Measurements from ENCODE around the gene NEUROD2. TPM values are rescaled to one million over a fixed set of nuclear protein-coding genes. Genes with fewer than 3 reads are reported as not detected.

Gene NEUROD2
- total and polyA plus RNA-seq, 2 of the 13 experiments (the other 11 are each of a cell fraction or from before 2014, with no cell fraction given), result not detected

DNA sequence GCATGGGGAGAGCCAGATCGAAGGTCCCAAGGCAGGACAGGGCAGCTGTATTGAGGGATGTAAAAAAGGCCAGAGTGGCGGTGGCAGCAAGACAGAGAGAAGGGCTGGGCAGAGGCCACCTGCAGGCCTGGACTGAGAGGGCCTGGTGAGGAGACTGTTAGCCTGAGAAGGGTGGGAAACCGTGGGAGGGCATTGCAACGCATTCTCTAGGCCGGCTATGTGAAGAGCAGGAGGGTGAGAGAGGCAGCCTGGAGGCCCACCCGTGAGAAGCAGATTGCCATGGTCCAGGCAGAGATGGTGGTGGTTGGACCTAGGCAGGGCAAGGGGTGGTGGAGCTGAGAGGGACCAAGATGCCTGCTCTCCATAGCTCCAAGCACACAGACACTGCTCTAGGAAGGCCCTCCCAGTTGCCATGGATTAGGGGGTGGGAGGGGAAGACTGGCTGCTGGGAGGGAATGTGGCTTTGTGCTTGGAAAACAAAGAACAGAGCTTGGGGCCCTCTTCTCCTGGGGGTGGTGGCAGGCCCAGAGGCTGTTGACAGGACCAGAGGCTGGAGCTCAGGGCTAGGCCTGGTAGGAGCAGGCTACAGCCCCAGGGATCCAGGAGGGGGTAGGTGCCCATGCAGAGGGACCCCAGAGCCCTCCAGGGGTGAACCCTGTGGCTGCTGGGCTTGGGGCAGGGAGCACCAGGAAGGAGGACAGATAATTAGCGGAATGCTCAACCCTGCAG lies 45.0 kb upstream of the NEUROD2 start (continued):
- TF ChIP-seq, protein P1, sequence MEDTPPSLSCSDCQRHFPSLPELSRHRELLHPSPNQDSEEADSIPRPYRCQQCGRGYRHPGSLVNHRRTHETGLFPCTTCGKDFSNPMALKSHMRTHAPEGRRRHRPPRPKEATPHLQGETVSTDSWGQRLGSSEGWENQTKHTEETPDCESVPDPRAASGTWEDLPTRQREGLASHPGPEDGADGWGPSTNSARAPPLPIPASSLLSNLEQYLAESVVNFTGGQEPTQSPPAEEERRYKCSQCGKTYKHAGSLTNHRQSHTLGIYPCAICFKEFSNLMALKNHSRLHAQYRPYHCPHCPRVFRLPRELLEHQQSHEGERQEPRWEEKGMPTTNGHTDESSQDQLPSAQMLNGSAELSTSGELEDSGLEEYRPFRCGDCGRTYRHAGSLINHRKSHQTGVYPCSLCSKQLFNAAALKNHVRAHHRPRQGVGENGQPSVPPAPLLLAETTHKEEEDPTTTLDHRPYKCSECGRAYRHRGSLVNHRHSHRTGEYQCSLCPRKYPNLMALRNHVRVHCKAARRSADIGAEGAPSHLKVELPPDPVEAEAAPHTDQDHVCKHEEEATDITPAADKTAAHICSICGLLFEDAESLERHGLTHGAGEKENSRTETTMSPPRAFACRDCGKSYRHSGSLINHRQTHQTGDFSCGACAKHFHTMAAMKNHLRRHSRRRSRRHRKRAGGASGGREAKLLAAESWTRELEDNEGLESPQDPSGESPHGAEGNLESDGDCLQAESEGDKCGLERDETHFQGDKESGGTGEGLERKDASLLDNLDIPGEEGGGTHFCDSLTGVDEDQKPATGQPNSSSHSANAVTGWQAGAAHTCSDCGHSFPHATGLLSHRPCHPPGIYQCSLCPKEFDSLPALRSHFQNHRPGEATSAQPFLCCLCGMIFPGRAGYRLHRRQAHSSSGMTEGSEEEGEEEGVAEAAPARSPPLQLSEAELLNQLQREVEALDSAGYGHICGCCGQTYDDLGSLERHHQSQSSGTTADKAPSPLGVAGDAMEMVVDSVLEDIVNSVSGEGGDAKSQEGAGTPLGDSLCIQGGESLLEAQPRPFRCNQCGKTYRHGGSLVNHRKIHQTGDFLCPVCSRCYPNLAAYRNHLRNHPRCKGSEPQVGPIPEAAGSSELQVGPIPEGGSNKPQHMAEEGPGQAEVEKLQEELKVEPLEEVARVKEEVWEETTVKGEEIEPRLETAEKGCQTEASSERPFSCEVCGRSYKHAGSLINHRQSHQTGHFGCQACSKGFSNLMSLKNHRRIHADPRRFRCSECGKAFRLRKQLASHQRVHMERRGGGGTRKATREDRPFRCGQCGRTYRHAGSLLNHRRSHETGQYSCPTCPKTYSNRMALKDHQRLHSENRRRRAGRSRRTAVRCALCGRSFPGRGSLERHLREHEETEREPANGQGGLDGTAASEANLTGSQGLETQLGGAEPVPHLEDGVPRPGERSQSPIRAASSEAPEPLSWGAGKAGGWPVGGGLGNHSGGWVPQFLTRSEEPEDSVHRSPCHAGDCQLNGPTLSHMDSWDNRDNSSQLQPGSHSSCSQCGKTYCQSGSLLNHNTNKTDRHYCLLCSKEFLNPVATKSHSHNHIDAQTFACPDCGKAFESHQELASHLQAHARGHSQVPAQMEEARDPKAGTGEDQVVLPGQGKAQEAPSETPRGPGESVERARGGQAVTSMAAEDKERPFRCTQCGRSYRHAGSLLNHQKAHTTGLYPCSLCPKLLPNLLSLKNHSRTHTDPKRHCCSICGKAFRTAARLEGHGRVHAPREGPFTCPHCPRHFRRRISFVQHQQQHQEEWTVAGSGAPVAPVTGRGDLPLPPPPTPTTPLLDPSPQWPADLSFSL (CRISPR knock-in tag; IDR thresholded peaks at IDR 0.05), result no peak
- TF ChIP-seq, protein P2, sequence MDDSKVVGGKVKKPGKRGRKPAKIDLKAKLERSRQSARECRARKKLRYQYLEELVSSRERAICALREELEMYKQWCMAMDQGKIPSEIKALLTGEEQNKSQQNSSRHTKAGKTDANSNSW (CRISPR knock-in tag; IDR thresholded peaks at IDR 0.05; ENCODE audit: borderline replicate concordance), result peak; percentile 33; the same call in 1 of the 2 replicates
- TF ChIP-seq ZNF296 (CRISPR knock-in tag; conservative IDR thresholded peaks at IDR 0.05), result no peak
- no peak for TF ChIP-seq YEATS4 (CRISPR knock-in tag; IDR thresholded peaks at IDR 0.05; ENCODE audit: borderline replicate concordance)
- 0 out of 2 replicates have a peak, but pooled peaks have one; percentile 17 for TF ChIP-seq SP140L (CRISPR knock-in tag; IDR thresholded peaks at IDR 0.05; ENCODE audit: borderline replicate concordance)
- TF ChIP-seq SKI (IDR thresholded peaks at IDR 0.05; ENCODE audit: partially characterized antibody), result no peak
- TF ChIP-seq SRF (IDR thresholded peaks at IDR 0.05; ENCODE audit: low read depth, low read length), result no peak
- TF ChIP-seq, protein P3, sequence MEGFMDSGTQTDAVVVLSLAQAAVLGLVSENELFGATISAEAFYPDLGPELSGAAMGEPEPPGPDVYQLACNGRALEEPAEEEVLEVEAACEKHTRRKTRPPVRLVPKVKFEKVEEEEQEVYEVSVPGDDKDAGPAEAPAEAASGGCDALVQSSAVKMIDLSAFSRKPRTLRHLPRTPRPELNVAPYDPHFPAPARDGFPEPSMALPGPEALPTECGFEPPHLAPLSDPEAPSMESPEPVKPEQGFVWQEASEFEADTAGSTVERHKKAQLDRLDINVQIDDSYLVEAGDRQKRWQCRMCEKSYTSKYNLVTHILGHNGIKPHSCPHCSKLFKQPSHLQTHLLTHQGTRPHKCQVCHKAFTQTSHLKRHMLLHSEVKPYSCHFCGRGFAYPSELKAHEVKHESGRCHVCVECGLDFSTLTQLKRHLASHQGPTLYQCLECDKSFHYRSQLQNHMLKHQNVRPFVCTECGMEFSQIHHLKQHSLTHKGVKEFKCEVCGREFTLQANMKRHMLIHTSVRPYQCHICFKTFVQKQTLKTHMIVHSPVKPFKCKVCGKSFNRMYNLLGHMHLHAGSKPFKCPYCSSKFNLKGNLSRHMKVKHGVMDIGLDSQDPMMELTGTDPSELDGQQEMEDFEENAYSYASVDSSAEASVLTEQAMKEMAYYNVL (CRISPR knock-in tag; IDR thresholded peaks at IDR 0.05; ENCODE audit: borderline replicate concordance), result no peak
- TF ChIP-seq, protein P4, sequence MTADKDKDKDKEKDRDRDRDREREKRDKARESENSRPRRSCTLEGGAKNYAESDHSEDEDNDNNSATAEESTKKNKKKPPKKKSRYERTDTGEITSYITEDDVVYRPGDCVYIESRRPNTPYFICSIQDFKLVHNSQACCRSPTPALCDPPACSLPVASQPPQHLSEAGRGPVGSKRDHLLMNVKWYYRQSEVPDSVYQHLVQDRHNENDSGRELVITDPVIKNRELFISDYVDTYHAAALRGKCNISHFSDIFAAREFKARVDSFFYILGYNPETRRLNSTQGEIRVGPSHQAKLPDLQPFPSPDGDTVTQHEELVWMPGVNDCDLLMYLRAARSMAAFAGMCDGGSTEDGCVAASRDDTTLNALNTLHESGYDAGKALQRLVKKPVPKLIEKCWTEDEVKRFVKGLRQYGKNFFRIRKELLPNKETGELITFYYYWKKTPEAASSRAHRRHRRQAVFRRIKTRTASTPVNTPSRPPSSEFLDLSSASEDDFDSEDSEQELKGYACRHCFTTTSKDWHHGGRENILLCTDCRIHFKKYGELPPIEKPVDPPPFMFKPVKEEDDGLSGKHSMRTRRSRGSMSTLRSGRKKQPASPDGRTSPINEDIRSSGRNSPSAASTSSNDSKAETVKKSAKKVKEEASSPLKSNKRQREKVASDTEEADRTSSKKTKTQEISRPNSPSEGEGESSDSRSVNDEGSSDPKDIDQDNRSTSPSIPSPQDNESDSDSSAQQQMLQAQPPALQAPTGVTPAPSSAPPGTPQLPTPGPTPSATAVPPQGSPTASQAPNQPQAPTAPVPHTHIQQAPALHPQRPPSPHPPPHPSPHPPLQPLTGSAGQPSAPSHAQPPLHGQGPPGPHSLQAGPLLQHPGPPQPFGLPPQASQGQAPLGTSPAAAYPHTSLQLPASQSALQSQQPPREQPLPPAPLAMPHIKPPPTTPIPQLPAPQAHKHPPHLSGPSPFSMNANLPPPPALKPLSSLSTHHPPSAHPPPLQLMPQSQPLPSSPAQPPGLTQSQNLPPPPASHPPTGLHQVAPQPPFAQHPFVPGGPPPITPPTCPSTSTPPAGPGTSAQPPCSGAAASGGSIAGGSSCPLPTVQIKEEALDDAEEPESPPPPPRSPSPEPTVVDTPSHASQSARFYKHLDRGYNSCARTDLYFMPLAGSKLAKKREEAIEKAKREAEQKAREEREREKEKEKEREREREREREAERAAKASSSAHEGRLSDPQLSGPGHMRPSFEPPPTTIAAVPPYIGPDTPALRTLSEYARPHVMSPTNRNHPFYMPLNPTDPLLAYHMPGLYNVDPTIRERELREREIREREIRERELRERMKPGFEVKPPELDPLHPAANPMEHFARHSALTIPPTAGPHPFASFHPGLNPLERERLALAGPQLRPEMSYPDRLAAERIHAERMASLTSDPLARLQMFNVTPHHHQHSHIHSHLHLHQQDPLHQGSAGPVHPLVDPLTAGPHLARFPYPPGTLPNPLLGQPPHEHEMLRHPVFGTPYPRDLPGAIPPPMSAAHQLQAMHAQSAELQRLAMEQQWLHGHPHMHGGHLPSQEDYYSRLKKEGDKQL (CRISPR knock-in tag; IDR thresholded peaks at IDR 0.05; ENCODE audit: low read depth), result no peak
- 0 out of 2 replicates have a peak, but pooled peaks have one; percentile 56 for TF ChIP-seq SOX13 (IDR thresholded peaks at IDR 0.05)
- TF ChIP-seq SOX13 (CRISPR knock-in tag; conservative IDR thresholded peaks at IDR 0.05 in 1 of 2, IDR thresholded peaks at IDR 0.05 in 1 of 2), result peak in 1 of 2 experiments; percentile 95; a peak in 2 of 4 replicates
- TF ChIP-seq, protein P5, sequence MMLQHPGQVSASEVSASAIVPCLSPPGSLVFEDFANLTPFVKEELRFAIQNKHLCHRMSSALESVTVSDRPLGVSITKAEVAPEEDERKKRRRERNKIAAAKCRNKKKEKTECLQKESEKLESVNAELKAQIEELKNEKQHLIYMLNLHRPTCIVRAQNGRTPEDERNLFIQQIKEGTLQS (CRISPR knock-in tag; IDR thresholded peaks at IDR 0.05), result no peak
- TF ChIP-seq AHR (CRISPR knock-in tag; IDR thresholded peaks at IDR 0.05), result peak; percentile 59; the same call in 1 of the 2 replicates

All from HepG2 (cell line).